Activated CD4-positive, alpha-beta memory T cell treated with anti-CD3 and anti-CD28 coated beads for 36 hours (primary cell): ENCODE data around the gene GRAMD1A. TPM values are rescaled to one million over a fixed set of nuclear protein-coding genes. Genes with fewer than 3 reads are reported as not detected.
"Not testable (repeated sequence)": the region's sequence is repeated elsewhere in the genome, so short reads cannot be mapped to it uniquely, and the experiment has no call there.

ENCODE experiments used
- CTCF ChIA-PET: fragments of 350-600 bp; sonication (Branson Sonifier 250); formaldehyde crosslinking; loops from one replicate; lab custom pipeline; 2021; ENCODE audit warnings: antibody characterized with exemption, inconsistent platforms; lab: Charles Lee
- POLR2A ChIA-PET: fragments of 350-600 bp; sonication (Branson Sonifier 250); formaldehyde crosslinking; loops from one replicate; lab custom pipeline; 2021; ENCODE audit warnings: antibody characterized with exemption; lab: Charles Lee
- DNase-seq: peaks from one replicate; pipeline ENCODE4 v3.0.0-alpha.2; 2020
- H3K27ac Mint-ChIP-seq: one replicate; pipeline ENCODE4 v1.8.0; 2021; ENCODE audit warnings: mixed read lengths
- H3K27me3 Mint-ChIP-seq: one replicate; pipeline ENCODE4 v1.8.0; 2021; ENCODE audit warnings: mixed read lengths
- H3K36me3 Mint-ChIP-seq: one replicate; pipeline ENCODE4 v1.8.0; 2021; ENCODE audit warnings: mixed read lengths
- H3K4me1 Mint-ChIP-seq: one replicate; pipeline ENCODE4 v1.8.0; 2021; ENCODE audit warnings: low read depth, mixed read lengths
- H3K4me3 Mint-ChIP-seq: one replicate; pipeline ENCODE4 v1.8.0; 2021; ENCODE audit warnings: mild to moderate bottlenecking, mixed read lengths
- H3K9me3 Mint-ChIP-seq: one replicate; pipeline ENCODE4 v1.8.0; 2021; ENCODE audit warnings: mixed read lengths
- intact Hi-C: fragments of 100-400 bp; cut with micrococcal nuclease; formaldehyde crosslinking; loops from one replicate; pipeline ENCODE4 v1.15.1; 2023
- total RNA-seq, 2 experiments: library from RNA; stranded (reverse); gene quantifications; one replicate each; pipeline ENCODE4 v1.2.3, GENCODE V29; 2021

Gene GRAMD1A
- total RNA-seq, 2 experiments from 2014 or later: 204 to 223 TPM

GRCh38 chr19:35004517-35005255 lies 4.6 kb downstream of the GRAMD1A start:
- POLR2A ChIA-PET: no interaction called here
- no peak overlapping the region for H3K4me3 Mint-ChIP-seq

DNA sequence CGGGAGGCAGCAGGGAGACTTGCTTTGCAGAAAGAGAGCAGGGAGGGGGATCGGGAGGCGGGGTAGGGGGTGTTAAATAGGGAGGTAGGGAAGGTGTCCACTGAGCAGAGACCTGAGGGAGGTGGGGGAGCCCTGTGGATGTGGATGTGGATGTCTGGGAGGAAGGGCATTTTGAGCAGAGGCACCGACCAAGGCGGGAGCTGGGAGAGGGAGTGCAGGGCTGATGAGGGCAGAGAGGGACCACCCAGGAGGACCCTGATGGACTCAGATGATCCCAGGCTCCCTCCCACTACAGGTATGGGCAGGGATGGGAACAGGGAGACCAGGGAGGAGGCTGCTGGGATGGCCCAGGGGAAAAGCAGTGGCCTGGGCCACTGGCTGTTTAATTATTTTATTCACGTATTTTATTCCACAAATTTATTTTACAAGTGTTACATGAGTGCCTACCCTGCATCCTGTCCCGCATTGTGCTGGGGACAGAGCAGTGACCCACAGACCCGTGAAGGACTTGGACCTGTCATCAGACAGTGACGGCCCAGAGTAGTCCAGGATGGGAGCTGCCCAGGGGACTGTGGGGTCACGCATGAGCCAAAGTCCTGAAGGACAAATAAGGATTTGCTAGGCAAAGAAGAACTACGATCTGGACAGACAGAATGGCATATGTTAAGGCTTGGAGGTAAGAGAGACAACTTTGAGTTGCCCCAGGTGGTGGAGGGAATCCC lies 5.3 kb downstream of the GRAMD1A start:
- Mint-ChIP-seq H3K36me3 (peaks cover 62% of the 10 kb centered on the region), H3K27ac (peak overlapping the region; percentile 25), H3K27me3 (no peaks in the 10 kb centered on the region), H3K4me1 (peaks cover 58% of the 10 kb centered on the region), H3K9me3 (no peaks in the 10 kb centered on the region), H3K4me3 (no peak overlapping the region)
- ChIA-PET POLR2A (no interaction called here), CTCF (interaction anchor here (1.1 to 10.9 kb wide), 3 partner anchors 33 to 137 kb away, joined by 3 to 175 read pairs (median 3); no protein-coding TSS in a partner anchor)
- DNase-seq: no peak
- intact Hi-C loops: no loop called here

More at GRCh38 chr19:35004517-35005255, 4.6 kb downstream of the GRAMD1A start:
- peaks cover 54% of the 10 kb centered on the region for H3K4me1 Mint-ChIP-seq
- intact Hi-C loops: loop anchor here (5.0 kb wide), 1 partner anchor 272 kb away; the partner anchor contains the start of gene ZNF181
- CTCF ChIA-PET: interaction anchor here (1.1 to 10.9 kb wide), 3 partner anchors 32 to 41 kb away, joined by 3 to 175 read pairs (median 15); no protein-coding TSS in a partner anchor
- H3K27me3 Mint-ChIP-seq: no peaks in the 10 kb centered on the region
- peaks cover 57% of the 10 kb centered on the region for H3K36me3 Mint-ChIP-seq
- H3K9me3 Mint-ChIP-seq: no peaks in the 10 kb centered on the region
- no peak for DNase-seq
- peak overlapping the region; percentile 71 for H3K27ac Mint-ChIP-seq

GRCh38 chr19:35006007-35006341 lies 5.9 kb downstream of the GRAMD1A start:
- peaks cover 61% of the 10 kb centered on the region for H3K4me1 Mint-ChIP-seq
- CTCF ChIA-PET: interaction anchor here (0.7 to 10.9 kb wide), 3 partner anchors 17 to 136 kb away, joined by 3 to 175 read pairs (median 3); no protein-coding TSS in a partner anchor
- POLR2A ChIA-PET: interaction anchor here (0.6 kb wide), 1 partner anchor 263 kb away, joined by 3 read pairs; the partner anchor contains the start of gene USF2
- H3K4me3 Mint-ChIP-seq, DNase-seq, H3K27me3 Mint-ChIP-seq, intact Hi-C loops, H3K9me3 Mint-ChIP-seq: not testable (repeated sequence)
- peak overlapping the region; percentile 25 for H3K27ac Mint-ChIP-seq
- peaks cover 63% of the 10 kb centered on the region for H3K36me3 Mint-ChIP-seq

DNA sequence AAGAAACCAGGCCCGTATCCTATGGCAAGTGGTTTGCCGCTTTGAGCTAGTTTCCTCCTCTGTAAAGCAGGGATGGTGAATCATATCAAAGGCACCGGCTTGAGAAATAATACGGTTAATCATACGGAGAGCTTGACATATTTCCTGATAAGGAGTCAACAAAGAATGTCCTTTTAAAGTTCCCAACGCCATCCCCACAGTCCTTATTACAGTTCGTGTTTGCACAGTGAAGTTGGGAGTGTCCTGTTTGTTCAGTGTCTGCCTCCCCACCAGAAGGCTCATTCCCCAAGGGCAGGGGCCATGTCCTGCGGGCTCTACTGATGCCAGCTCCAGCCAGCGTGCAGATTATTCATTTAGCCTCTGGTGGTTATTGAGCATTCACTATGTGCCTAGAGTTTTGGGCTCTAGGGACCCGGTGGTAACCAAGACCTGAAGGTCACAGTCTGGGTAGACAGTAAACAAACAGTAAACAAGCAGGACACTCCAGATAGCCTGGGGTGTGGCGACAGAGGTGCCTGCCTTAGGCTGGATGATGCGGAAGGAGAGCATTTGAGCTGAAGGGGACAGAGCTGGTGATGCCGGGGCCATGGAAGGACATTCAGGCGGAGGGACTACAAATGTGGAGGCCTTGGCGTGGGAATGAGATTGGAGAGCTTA lies 6.3 kb downstream of the GRAMD1A start:
- intact Hi-C loops: no loop called here
- Mint-ChIP-seq H3K4me3 (no peak overlapping the region), H3K4me1 (peaks cover 65% of the 10 kb centered on the region), H3K36me3 (peaks cover 63% of the 10 kb centered on the region), H3K27ac (peak overlapping the region; percentile 12), H3K9me3 (no peaks in the 10 kb centered on the region), H3K27me3 (no peaks in the 10 kb centered on the region)
- POLR2A ChIA-PET: interaction anchor here (0.6 kb wide), 1 partner anchor 262 kb away, joined by 3 read pairs; the partner anchor contains the start of gene USF2
- CTCF ChIA-PET: interaction anchor here (0.7 to 10.9 kb wide), 4 partner anchors 18 to 136 kb away, joined by 3 to 175 read pairs (median 3); no protein-coding TSS in a partner anchor
- DNase-seq: no peak

- H3K27ac Mint-ChIP-seq: peak overlapping the region; percentile 12
- H3K27me3 Mint-ChIP-seq: no peaks in the 10 kb centered on the region
- intact Hi-C loops: no loop called here
- no peak overlapping the region for H3K4me3 Mint-ChIP-seq
- H3K9me3 Mint-ChIP-seq: no peaks in the 10 kb centered on the region
- POLR2A ChIA-PET: no interaction called here
- H3K4me1 Mint-ChIP-seq: peaks cover 68% of the 10 kb centered on the region
- H3K36me3 Mint-ChIP-seq: peaks cover 60% of the 10 kb centered on the region
- CTCF ChIA-PET: interaction anchor here (1.1 to 10.9 kb wide), 3 partner anchors 16 to 35 kb away, joined by 3 to 175 read pairs (median 4); no protein-coding TSS in a partner anchor
- DNase-seq: no peak
Observed at GRCh38 chr19:35006999-35007365, 6.9 kb downstream of the GRAMD1A start.

- H3K4me3 Mint-ChIP-seq, H3K9me3 Mint-ChIP-seq, DNase-seq, intact Hi-C loops, H3K27me3 Mint-ChIP-seq, H3K27ac Mint-ChIP-seq: not testable (repeated sequence)
- ChIA-PET POLR2A (interaction anchor here (1.4 kb wide), 1 partner anchor 12 kb away, joined by 3 read pairs; no protein-coding TSS in a partner anchor), CTCF (interaction anchor here (0.8 to 10.9 kb wide), 4 partner anchors 17 to 37 kb away, joined by 3 to 175 read pairs (median 4); no protein-coding TSS in a partner anchor)
- H3K36me3 Mint-ChIP-seq: peaks cover 60% of the 10 kb centered on the region
- H3K4me1 Mint-ChIP-seq: peaks cover 69% of the 10 kb centered on the region
Observed at GRCh38 chr19:35007427-35007826, 7.3 kb downstream of the GRAMD1A start.

DNA sequence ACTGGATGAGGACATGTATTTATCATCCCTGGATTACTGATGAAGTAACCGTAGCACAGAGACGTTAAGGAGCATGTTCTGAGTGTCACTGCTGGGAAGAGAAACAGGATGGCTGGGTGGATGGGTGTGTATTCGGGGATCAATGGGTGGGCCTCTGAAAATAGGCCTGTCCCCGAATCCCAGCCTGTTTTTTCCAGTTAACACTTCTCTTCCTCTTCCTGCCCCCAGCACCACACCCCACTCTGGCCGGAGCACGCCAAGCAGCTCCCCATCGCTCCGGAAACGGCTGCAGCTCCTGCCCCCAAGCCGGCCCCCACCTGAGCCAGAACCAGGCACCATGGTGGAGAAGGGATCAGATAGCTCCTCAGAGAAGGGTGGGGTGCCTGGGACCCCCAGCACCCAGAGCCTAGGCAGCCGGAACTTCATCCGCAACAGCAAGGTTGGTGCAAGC lies 8.8 kb downstream of the GRAMD1A start:
- ChIA-PET CTCF (interaction anchor here (1.4 to 10.9 kb wide), 2 partner anchors 37 to 58 kb away, joined by 3 to 175 read pairs; no protein-coding TSS in a partner anchor), POLR2A (interaction anchor here (1.3 to 7.5 kb wide), 2 partner anchors 8 to 17 kb away, joined by 3 to 51 read pairs; partner anchors contain the start of gene GRAMD1A)
- H3K36me3 Mint-ChIP-seq: peaks cover 60% of the 10 kb centered on the region
- no peaks in the 10 kb centered on the region for H3K9me3 Mint-ChIP-seq
- H3K27ac Mint-ChIP-seq: no peak overlapping the region
- no peak overlapping the region for H3K4me3 Mint-ChIP-seq
- intact Hi-C loops: no loop called here
- H3K27me3 Mint-ChIP-seq: no peaks in the 10 kb centered on the region
- H3K4me1 Mint-ChIP-seq: peaks cover 69% of the 10 kb centered on the region
- DNase-seq: no peak

- no peak for DNase-seq
- Mint-ChIP-seq H3K4me3 (no peak overlapping the region), H3K4me1 (peaks cover 70% of the 10 kb centered on the region), H3K9me3 (no peaks in the 10 kb centered on the region), H3K27me3 (no peaks in the 10 kb centered on the region), H3K36me3 (peaks cover 60% of the 10 kb centered on the region), H3K27ac (peak overlapping the region; percentile 87)
- intact Hi-C loops: no loop called here
- CTCF ChIA-PET: interaction anchor here (1.4 to 10.9 kb wide), 2 partner anchors 38 to 57 kb away, joined by 3 to 175 read pairs; no protein-coding TSS in a partner anchor
- POLR2A ChIA-PET: interaction anchor here (0.5 to 7.5 kb wide), 2 partner anchors 9 to 56 kb away, joined by 3 to 51 read pairs; partner anchors contain the start of gene GRAMD1A
Observed at GRCh38 chr19:35009424-35010415, 9.6 kb downstream of the GRAMD1A start.

DNA sequence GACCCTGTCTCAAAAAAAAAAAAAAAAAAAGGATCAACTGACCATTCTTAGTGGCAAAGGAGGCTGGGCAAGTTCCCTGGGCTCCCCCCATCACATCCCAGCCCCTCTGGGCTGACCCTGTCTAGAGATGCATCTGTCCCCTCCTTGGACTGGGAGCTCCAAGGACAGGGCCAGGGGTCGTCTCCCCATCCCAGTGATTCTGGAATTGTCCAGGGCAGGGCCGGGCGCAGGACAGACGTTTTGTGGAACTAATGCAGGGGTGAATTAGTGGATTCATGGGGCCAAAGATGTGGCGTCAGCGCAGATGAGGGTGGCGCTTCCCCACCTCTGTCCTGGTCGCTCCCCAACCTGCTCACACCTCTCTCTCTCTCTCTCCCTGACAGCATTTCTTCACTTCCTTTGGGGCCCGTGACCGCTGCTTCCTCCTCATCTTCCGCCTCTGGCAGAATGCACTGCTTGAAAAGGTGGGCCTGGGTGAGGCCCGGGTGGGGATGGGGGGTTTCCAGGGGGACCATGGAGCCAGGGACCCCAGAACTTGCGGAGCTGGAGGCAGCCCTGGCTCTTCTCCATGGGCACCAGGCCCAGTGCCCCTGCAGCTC lies 11.1 kb downstream of the GRAMD1A start:
- H3K9me3 Mint-ChIP-seq: no peaks in the 10 kb centered on the region
- H3K4me3 Mint-ChIP-seq: no peak overlapping the region
- H3K27me3 Mint-ChIP-seq: no peaks in the 10 kb centered on the region
- DNase-seq: no peak
- intact Hi-C loops: no loop called here
- peaks cover 69% of the 10 kb centered on the region for H3K4me1 Mint-ChIP-seq
- H3K36me3 Mint-ChIP-seq: peaks cover 67% of the 10 kb centered on the region
- POLR2A ChIA-PET: interaction anchor here (0.9 to 7.5 kb wide), 2 partner anchors 10 to 16 kb away, joined by 3 to 51 read pairs; partner anchors contain the start of gene GRAMD1A
- CTCF ChIA-PET: interaction anchor here (0.6 to 10.9 kb wide), 5 partner anchors 10 to 644 kb away, joined by 3 to 175 read pairs (median 5); partner anchors contain the start of genes GRAMD1A and ZNF30
- H3K27ac Mint-ChIP-seq: peak overlapping the region; percentile 87
